MM.1S (cell line): Measurements from ENCODE around the gene AMZ2.
"Not testable (repeated sequence)": the region's sequence is repeated elsewhere in the genome, so short reads cannot be mapped to it uniquely, and the experiment has no call there.

Experiments used
- DNase-seq: peaks from one replicate; pipeline ENCODE4 v3.0.0-alpha.2; 2015
- H2AFZ ChIP-seq: fragments of 300-600 bp; sonication (generic); 2 replicates; pipeline ENCODE4 v1.6.0; 2016; ENCODE audit warnings: antibody characterized with exemption, low read length
- H3F3A ChIP-seq: fragments of 300-600 bp; sonication (generic); 2 replicates; pipeline ENCODE4 v1.6.1; 2016; ENCODE audit warnings: mild to moderate bottlenecking, antibody characterized with exemption, low read length, moderate library complexity, mixed read lengths; ENCODE audit not compliant: insufficient read depth
- H3K27ac ChIP-seq: fragments of 300-600 bp; sonication (generic); 2 replicates; pipeline ENCODE4 v1.5.1; 2016; ENCODE audit warnings: mild to moderate bottlenecking, low read length
- H3K27me3 ChIP-seq: fragments of 300-600 bp; sonication (generic); replicated peaks from 2 replicates; pipeline ENCODE4 v1.6.0; 2016; ENCODE audit warnings: low read length; ENCODE audit not compliant: insufficient read depth
- H3K36me3 ChIP-seq: fragments of 300-600 bp; sonication (generic); replicated peaks from 2 replicates; pipeline ENCODE4 v1.6.1; 2016; ENCODE audit warnings: mild to moderate bottlenecking, low read length, mixed read lengths; ENCODE audit not compliant: insufficient read depth
- H3K4me1 ChIP-seq: fragments of 300-600 bp; sonication (generic); 2 replicates; pipeline ENCODE4 v1.6.1; 2016; ENCODE audit warnings: low read length, mixed read lengths
- H3K4me2 ChIP-seq: fragments of 300-600 bp; sonication (generic); 2 replicates; pipeline ENCODE4 v1.6.0; 2016; ENCODE audit warnings: low read depth, low read length
- H3K4me3 ChIP-seq: fragments of 300-600 bp; sonication (generic); 2 replicates; pipeline ENCODE4 v1.5.1; 2016; ENCODE audit warnings: low read length, mixed read lengths
- H3K79me2 ChIP-seq: fragments of 300-600 bp; sonication (generic); 2 replicates; pipeline ENCODE4 v1.6.1; 2016; ENCODE audit warnings: mixed run types, low read length, mixed read lengths
- H3K9ac ChIP-seq: fragments of 300-600 bp; sonication (generic); 2 replicates; pipeline ENCODE4 v1.6.1; 2016; ENCODE audit warnings: low read length, mixed read lengths
- H3K9me2 ChIP-seq: fragments of 300-600 bp; sonication (generic); replicated peaks from 2 replicates; pipeline ENCODE4 v1.6.1; 2016; ENCODE audit warnings: mild to moderate bottlenecking, low read length, mixed read lengths; ENCODE audit not compliant: insufficient read depth
- H3K9me3 ChIP-seq: fragments of 300-600 bp; sonication (generic); replicated peaks from 2 replicates; pipeline ENCODE4 v1.6.1; 2016; ENCODE audit warnings: mild to moderate bottlenecking, low read length, mixed read lengths; ENCODE audit not compliant: insufficient read depth
- H4K20me1 ChIP-seq: fragments of 300-600 bp; sonication (generic); 2 replicates; pipeline ENCODE4 v1.6.1; 2016; ENCODE audit warnings: mild to moderate bottlenecking, low read length, moderate library complexity, mixed read lengths; ENCODE audit not compliant: insufficient read depth
- EZH2 ChIP-seq: fragments of 300-600 bp; sonication (generic); optimal IDR thresholded peaks from 2 replicates; pipeline ENCODE3; 2017; ENCODE audit warnings: low read depth, mild to moderate bottlenecking, antibody characterized with exemption, low read length, mixed read lengths
- EZH2phosphoT487 ChIP-seq: fragments of 300-600 bp; sonication (generic); IDR thresholded peaks from 2 replicates; pipeline ENCODE4 v1.6.1; 2018; ENCODE audit warnings: antibody characterized with exemption, low read length
- TF ChIP-seq, protein P1 (sequence below): fragments of 300-600 bp; sonication (generic); IDR thresholded peaks from 2 replicates; pipeline ENCODE4 v1.5.1; 2016; ENCODE audit warnings: antibody characterized with exemption, low read length, mixed read lengths

AMZ2 gene

DNA sequence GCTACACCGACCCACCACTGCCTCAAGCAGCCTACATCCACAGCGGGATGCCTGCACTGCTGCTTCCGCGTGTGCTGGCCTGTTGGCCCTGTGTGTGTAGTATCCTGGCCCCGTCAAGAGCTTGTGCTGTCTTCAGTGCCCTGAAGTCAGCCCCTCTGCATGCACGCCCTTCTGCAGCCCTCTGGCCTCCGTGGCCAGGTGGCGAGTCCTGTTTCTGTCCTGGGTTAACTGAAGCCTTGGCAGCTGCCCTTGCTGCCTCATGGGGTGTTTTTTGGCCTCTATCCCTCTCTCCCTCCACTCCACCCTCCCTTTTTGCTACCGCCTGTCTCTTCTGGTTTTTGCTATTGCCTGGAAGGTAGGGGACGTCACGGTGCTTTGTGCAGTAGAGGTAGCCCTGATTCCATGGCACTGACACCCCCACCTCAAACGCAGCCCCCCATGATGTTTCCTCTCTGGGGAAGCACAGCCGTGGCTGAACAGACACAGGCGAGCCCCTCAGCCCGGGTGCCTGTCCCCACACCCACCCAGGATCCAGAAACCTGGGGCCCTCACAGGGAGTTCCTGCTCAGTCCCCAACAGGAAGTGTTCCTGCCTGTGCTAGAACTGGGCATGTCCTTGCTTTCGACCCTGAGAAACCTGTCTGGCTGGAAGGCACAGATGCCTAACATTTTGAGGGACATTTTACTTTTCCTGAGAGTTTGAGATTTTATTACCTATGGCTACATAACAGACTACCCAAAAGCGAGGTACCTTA is 18.8 kb upstream of the AMZ2 start:
- no peak overlapping the region for H3K9ac ChIP-seq
- no peak overlapping the region for H3K27ac ChIP-seq
- H3K4me3 ChIP-seq = no peak overlapping the region
- H3F3A ChIP-seq = no peaks in the 10 kb centered on the region
- H3K4me2 ChIP-seq = no peak overlapping the region
- no peaks in the 10 kb centered on the region for H3K27me3 ChIP-seq
- H3K9me3 ChIP-seq = no peaks in the 10 kb centered on the region
- no peak for DNase-seq
- H3K4me1 ChIP-seq = no peaks in the 10 kb centered on the region; the same call in 1 of the 2 replicates
- no peaks in the 10 kb centered on the region for H4K20me1 ChIP-seq
- H2AFZ ChIP-seq = no peak overlapping the region
- H3K36me3 ChIP-seq = no peaks in the 10 kb centered on the region
- peaks cover 4% of the 10 kb centered on the region for H3K79me2 ChIP-seq
- H3K9me2 ChIP-seq = no peaks in the 10 kb centered on the region
- TF ChIP-seq, protein P1, sequence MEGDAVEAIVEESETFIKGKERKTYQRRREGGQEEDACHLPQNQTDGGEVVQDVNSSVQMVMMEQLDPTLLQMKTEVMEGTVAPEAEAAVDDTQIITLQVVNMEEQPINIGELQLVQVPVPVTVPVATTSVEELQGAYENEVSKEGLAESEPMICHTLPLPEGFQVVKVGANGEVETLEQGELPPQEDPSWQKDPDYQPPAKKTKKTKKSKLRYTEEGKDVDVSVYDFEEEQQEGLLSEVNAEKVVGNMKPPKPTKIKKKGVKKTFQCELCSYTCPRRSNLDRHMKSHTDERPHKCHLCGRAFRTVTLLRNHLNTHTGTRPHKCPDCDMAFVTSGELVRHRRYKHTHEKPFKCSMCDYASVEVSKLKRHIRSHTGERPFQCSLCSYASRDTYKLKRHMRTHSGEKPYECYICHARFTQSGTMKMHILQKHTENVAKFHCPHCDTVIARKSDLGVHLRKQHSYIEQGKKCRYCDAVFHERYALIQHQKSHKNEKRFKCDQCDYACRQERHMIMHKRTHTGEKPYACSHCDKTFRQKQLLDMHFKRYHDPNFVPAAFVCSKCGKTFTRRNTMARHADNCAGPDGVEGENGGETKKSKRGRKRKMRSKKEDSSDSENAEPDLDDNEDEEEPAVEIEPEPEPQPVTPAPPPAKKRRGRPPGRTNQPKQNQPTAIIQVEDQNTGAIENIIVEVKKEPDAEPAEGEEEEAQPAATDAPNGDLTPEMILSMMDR = no peak
- TF ChIP-seq EZH2phosphoT487 (no peak), EZH2 (no peak)

DNA sequence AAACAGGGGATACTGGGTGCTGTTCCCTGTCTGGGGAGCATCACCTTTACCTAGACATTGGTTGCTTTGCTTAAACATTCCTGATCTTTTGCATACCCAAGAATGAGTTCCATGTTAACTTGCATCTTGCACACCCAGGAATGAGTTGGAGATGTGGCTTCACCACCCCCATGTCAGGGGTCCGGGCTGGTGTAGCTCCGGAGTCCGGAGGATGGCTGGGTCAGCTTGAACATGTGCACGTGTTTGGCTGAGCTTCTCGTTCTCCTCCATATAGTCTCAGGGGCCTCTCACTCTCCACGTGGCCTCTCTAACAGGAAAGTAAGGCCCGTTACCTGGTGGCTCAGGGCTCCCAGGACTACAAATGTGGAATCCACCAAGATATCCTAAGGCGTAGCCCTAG is 18.2 kb upstream of the AMZ2 start:
- Histone ChIP-seq H3K4me2 (no peak overlapping the region), H3K4me3 (no peak overlapping the region), H3K9ac (no peak overlapping the region), H2AFZ (no peak overlapping the region), H3F3A (peaks cover 3% of the 10 kb centered on the region; the same call in 1 of the 2 replicates), H3K27ac (no peak overlapping the region), H3K9me2 (no peaks in the 10 kb centered on the region), H3K9me3 (no peaks in the 10 kb centered on the region), H3K27me3 (no peaks in the 10 kb centered on the region), H3K4me1 (peaks cover 3% of the 10 kb centered on the region), H3K79me2 (peaks cover 5% of the 10 kb centered on the region), H4K20me1 (no peaks in the 10 kb centered on the region), H3K36me3 (no peaks in the 10 kb centered on the region)
- no peak for DNase-seq
- TF ChIP-seq, protein P1 = no peak
- TF ChIP-seq EZH2phosphoT487 (no peak), EZH2 (no peak)

DNA sequence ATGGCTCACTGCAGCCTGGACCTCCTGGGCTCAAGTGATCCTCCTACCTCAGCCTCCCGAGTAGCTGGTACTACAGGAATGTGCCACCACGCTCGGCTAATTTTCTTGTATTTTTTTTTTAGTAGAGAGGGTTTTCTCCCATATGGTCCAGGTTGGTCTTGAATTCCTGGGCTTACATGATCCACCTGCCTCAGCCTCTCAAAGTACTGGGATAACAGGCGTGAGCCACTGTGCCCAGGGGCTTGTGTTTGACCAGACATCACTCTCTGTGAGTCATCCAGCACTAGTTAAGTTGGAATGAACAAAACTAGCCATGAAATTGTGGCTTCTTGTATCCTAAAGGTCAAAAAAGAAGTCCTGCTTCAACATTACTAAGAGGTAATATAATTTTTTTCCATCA is 16.7 kb upstream of the AMZ2 start:
- H3K4me3 ChIP-seq, H3K4me2 ChIP-seq, H3K9me2 ChIP-seq, H2AFZ ChIP-seq, H3K27ac ChIP-seq, DNase-seq, H3K36me3 ChIP-seq, H3K9ac ChIP-seq, H3K9me3 ChIP-seq, H3K27me3 ChIP-seq, H4K20me1 ChIP-seq, H3K79me2 ChIP-seq: not testable (repeated sequence)
- H3F3A ChIP-seq = peaks cover 13% of the 10 kb centered on the region
- peaks cover 11% of the 10 kb centered on the region for H3K4me1 ChIP-seq

DNA sequence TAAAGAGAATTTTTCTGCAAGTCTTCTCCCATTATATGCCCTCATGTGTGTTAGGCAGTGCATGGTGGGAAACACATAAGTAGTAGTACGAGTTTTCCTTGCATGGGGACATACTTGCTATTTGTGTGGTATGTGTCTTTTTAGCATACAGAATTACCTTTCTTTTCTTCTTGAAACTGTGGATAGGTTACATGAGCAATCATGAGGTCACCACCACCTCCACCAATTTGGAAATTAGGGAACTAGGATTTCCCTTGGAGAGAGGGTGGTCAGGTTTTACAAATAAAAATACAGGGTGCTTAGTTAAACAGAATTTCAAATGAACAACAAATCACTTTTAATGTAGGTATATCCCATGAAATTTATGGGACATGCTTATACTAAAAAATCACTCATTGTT is 16.3 kb upstream of the AMZ2 start:
- Histone ChIP-seq H3K9ac (no peak overlapping the region), H3K4me2 (no peak overlapping the region), H3K36me3 (no peaks in the 10 kb centered on the region), H2AFZ (no peak overlapping the region), H4K20me1 (no peaks in the 10 kb centered on the region), H3K27me3 (no peaks in the 10 kb centered on the region), H3K79me2 (peaks cover 5% of the 10 kb centered on the region), H3F3A (peaks cover 17% of the 10 kb centered on the region), H3K4me3 (no peak overlapping the region), H3K4me1 (peaks cover 13% of the 10 kb centered on the region), H3K9me2 (no peaks in the 10 kb centered on the region), H3K9me3 (no peaks in the 10 kb centered on the region), H3K27ac (no peak overlapping the region)
- no peak for DNase-seq
- TF ChIP-seq EZH2phosphoT487 = no peak
- no peak for TF ChIP-seq EZH2
- TF ChIP-seq, protein P1 = no peak

DNA sequence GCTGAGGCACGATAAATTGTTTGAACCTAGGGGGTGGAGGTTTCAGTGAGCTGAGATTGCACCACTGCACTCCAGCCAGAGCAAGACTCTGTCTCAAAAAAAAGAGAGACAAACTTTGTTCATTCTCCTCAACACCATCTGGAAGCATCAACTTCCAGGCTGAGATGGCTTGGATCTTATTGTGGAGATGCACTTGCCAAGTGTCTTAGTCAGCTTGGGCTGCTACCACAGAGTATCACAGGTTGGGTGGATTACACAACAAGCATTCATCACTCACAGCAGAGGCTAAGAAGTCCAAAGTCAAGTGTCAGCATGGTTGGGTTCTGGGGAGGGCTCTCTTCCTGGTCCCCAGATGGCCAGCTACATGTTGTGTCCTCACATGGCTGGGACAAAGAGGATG is 15.1 kb upstream of the AMZ2 start:
- not testable (repeated sequence) for H3K9me2 ChIP-seq, H3K4me2 ChIP-seq, H3K27ac ChIP-seq, H3K79me2 ChIP-seq, H3K9me3 ChIP-seq, H3K4me3 ChIP-seq, H2AFZ ChIP-seq, H3K27me3 ChIP-seq, H3K9ac ChIP-seq, H4K20me1 ChIP-seq, DNase-seq, H3K36me3 ChIP-seq
- peaks cover 20% of the 10 kb centered on the region for H3K4me1 ChIP-seq
- H3F3A ChIP-seq = peaks cover 29% of the 10 kb centered on the region
